ENCODE data around the gene ETV4. TPM values are rescaled to one million over a fixed set of nuclear protein-coding genes. Genes with fewer than 3 reads are reported as not detected.

ETV4 gene
- total RNA-seq, 1 experiment from 2014 or later: 195 TPM

- Mint-ChIP-seq H3K27me3 (ENCODE audit: low read depth) (no peaks in the 10 kb centered on the region), H3K27ac (peak overlapping the region; percentile 34), H3K36me3 (peaks cover 29% of the 10 kb centered on the region), H3K4me3 (no peak overlapping the region), H3K9me3 (no peaks in the 10 kb centered on the region), H3K4me1 (peaks cover 66% of the 10 kb centered on the region)
- no peak for DNase-seq (ENCODE audit: low spot score)
- ChIA-PET CTCF (interaction anchor here (1.1 to 2.2 kb wide), 8 partner anchors 11 to 153 kb away, joined by 3 to 9 read pairs (median 6); partner anchors contain the start of gene ETV4), POLR2A (interaction anchor here (1.2 to 2.2 kb wide), 5 partner anchors 14 to 251 kb away, joined by 3 to 6 read pairs (median 6); partner anchors contain the start of genes DUSP3 and ETV4)
- ATAC-seq: no peak
- TF ChIP-seq ATF6 (CRISPR knock-in tag; IDR thresholded peaks at IDR 0.05) (no peak), USF1 (CRISPR knock-in tag; IDR thresholded peaks at IDR 0.05) (no peak), NR3C1 (CRISPR knock-in tag; conservative IDR thresholded peaks at IDR 0.05; ENCODE audit: low read depth) (no peak), ELF4 (CRISPR knock-in tag; IDR thresholded peaks at IDR 0.05; ENCODE audit: low read depth) (no peak), ETV6 (CRISPR knock-in tag; IDR thresholded peaks at IDR 0.05) (no peak), USF2 (CRISPR knock-in tag; IDR thresholded peaks at IDR 0.05) (no peak), ZBTB43 (CRISPR knock-in tag; IDR thresholded peaks at IDR 0.05) (no peak), RORB (CRISPR knock-in tag; IDR thresholded peaks at IDR 0.05) (no peak), PRDM15 (CRISPR knock-in tag; IDR thresholded peaks at IDR 0.05) (no peak), HMGXB4 (CRISPR knock-in tag; IDR thresholded peaks at IDR 0.05) (no peak), NFE2L1 (CRISPR knock-in tag; IDR thresholded peaks at IDR 0.05) (no peak), ZNF512 (CRISPR knock-in tag; IDR thresholded peaks at IDR 0.05; ENCODE audit: borderline replicate concordance) (no peak), ZSCAN18 (CRISPR knock-in tag; IDR thresholded peaks at IDR 0.05) (no peak), JUN (CRISPR knock-in tag; IDR thresholded peaks at IDR 0.05) (no peak), PREB (CRISPR knock-in tag; IDR thresholded peaks at IDR 0.05; ENCODE audit: borderline replicate concordance) (no peak), E2F5 (CRISPR knock-in tag; IDR thresholded peaks at IDR 0.05) (no peak)
Observed at GRCh38 chr17:43526886-43527648, 19.1 kb downstream of the ETV4 start.
